ENCODE data around the gene MAP3K6. TPM values are rescaled to one million over a fixed set of nuclear protein-coding genes. Genes with fewer than 3 reads are reported as not detected.

Gene MAP3K6
- total and polyA plus RNA-seq, 2 donors (not counting 3 experiments of a cell fraction or from before 2014, with no cell fraction given): 9.9 to 12.4 TPM

GRCh38 chr1:27361044-27361402 lies 5.7 kb downstream of the MAP3K6 start:
- no peaks in the 10 kb centered on the region for H3K79me2 ChIP-seq (ENCODE audit: control insufficient read depth, insufficient read depth, low read length)
- peaks cover 0 to 2% of the 10 kb centered on the region in 2 experiments for H3K36me3 ChIP-seq (ENCODE audit: control insufficient read depth in 2 of 2, extremely low read depth in 1 of 2, insufficient read depth in 2 of 2, low read length in 2 of 2)
- intact Hi-C loops (cut with micrococcal nuclease): no loop called here
- H3K9ac ChIP-seq (replicated peaks; ENCODE audit: extremely low read depth, insufficient read depth, low read length): no peak overlapping the region
- ChIA-PET POLR2A (no interaction called here), CTCF (no interaction called here)
- FAIRE-seq (no peak), DNase-seq (ENCODE audit: low read depth, low spot score) (no peak)
- no TSS peak for BruUV-seq (replicated peaks)
- dilution Hi-C loops (cut with MboI; ENCODE audit: extremely low pct_ligation_motif_present, low sequenced_read_pairs): no loop called here
- H3K27ac ChIP-seq (ENCODE audit: insufficient read depth, low read depth, low read length): no peak overlapping the region
- no peaks in the 10 kb centered on the region for H3K27me3 ChIP-seq (ENCODE audit: control insufficient read depth in 2 of 2, insufficient read depth in 2 of 2, low read length in 2 of 2)
- no peaks in the 10 kb centered on the region for H3K9me1 ChIP-seq (replicated peaks; ENCODE audit: control insufficient read depth, extremely low read depth, insufficient read depth, low read length)
- no peak overlapping the region for H3K4me3 ChIP-seq (replicated peaks in 1 of 3; ENCODE audit: insufficient read depth in 1 of 3, low read depth in 1 of 3, low read length in 3 of 3)
- TF ChIP-seq GATA2 (IDR thresholded peaks at IDR 0.05; ENCODE audit: insufficient read depth, insufficient read length, low read depth, low read length) (no peak), FOS (IDR thresholded peaks at IDR 0.05; ENCODE audit: borderline replicate concordance, insufficient read depth, low read length) (no peak), POLR2A (IDR thresholded peaks at IDR 0.05; ENCODE audit: low read depth, low read length) (no peak), MYC (IDR thresholded peaks at IDR 0.05; ENCODE audit: low read depth, low read length) (no peak), POLR2AphosphoS5 (IDR thresholded peaks at IDR 0.05; ENCODE audit: insufficient read depth, low read depth, low read length) (no peak), CTCF (IDR thresholded peaks at IDR 0.05; ENCODE audit: extremely low read depth in 1 of 2, insufficient read depth in 1 of 2, low read depth in 1 of 2, low read length in 2 of 2) (no peak), EZH2 (IDR thresholded peaks at IDR 0.05; ENCODE audit: borderline replicate concordance, low read depth, low read length, severe bottlenecking) (no peak), JUN (IDR thresholded peaks at IDR 0.05; ENCODE audit: borderline replicate concordance, insufficient read depth, insufficient read length, low read depth) (no peak)
- TF ChIP-seq, protein P1, sequence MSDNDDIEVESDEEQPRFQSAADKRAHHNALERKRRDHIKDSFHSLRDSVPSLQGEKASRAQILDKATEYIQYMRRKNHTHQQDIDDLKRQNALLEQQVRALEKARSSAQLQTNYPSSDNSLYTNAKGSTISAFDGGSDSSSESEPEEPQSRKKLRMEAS (IDR thresholded peaks at IDR 0.05; ENCODE audit: insufficient read depth, insufficient read length): no peak
- no peak overlapping the region for H3K4me2 ChIP-seq (ENCODE audit: insufficient read depth, low read length)
- H3K9me3 ChIP-seq (replicated peaks; ENCODE audit: control insufficient read depth, insufficient read depth, low read length): no peaks in the 10 kb centered on the region
- no peaks in the 10 kb centered on the region for H4K20me1 ChIP-seq (replicated peaks; ENCODE audit: control insufficient read depth, extremely low read depth, insufficient read depth, low read length)
- H3K4me1 ChIP-seq (ENCODE audit: control insufficient read depth, extremely low read depth, insufficient read depth, low read length): peaks cover 6% of the 10 kb centered on the region
- no peak overlapping the region for H2AFZ ChIP-seq (ENCODE audit: low read depth, low read length)

All from endothelial cell of umbilical vein (primary cell).